Parathyroid adenoma (tissue), 2 donors: ENCODE results near the gene SOX15.

ENCODE experiments used
- H2AFZ ChIP-seq: fragments of 300-600 bp; sonication (generic); one replicate; pipeline ENCODE4 v1.7.0; 2017; ENCODE audit warnings: antibody characterized with exemption, mild to moderate bottlenecking
- H3K27ac ChIP-seq: fragments of 300-600 bp; sonication (generic); one replicate; pipeline ENCODE4 v1.7.0; 2017
- H3K27me3 ChIP-seq: fragments of 300-600 bp; sonication (generic); one replicate; pipeline ENCODE4 v1.7.0; 2017; ENCODE audit warnings: low read length; ENCODE audit not compliant: control insufficient read depth, insufficient read depth
- H3K36me3 ChIP-seq: fragments of 300-600 bp; sonication (generic); one replicate; pipeline ENCODE4 v1.7.0; 2017; ENCODE audit warnings: low read length; ENCODE audit not compliant: control insufficient read depth, insufficient read depth
- H3K4me1 ChIP-seq: fragments of 300-600 bp; sonication (generic); one replicate; pipeline ENCODE4 v1.7.0; 2017; ENCODE audit warnings: control low read depth
- H3K4me2 ChIP-seq: fragments of 300-600 bp; sonication (generic); one replicate; pipeline ENCODE4 v1.7.0; 2017; ENCODE audit warnings: low read length
- H3K4me3 ChIP-seq: fragments of 300-600 bp; sonication (generic); one replicate; pipeline ENCODE4 v1.7.0; 2017; ENCODE audit warnings: low read depth, low read length
- H3K79me2 ChIP-seq: fragments of 300-600 bp; sonication (generic); one replicate; pipeline ENCODE4 v1.7.0; 2017; ENCODE audit warnings: control low read depth
- H3K9ac ChIP-seq: fragments of 300-600 bp; sonication (generic); one replicate; pipeline ENCODE4 v1.7.0; 2017; ENCODE audit warnings: mild to moderate bottlenecking
- H3K9me3 ChIP-seq: fragments of 300-600 bp; sonication (generic); one replicate; pipeline ENCODE4 v1.7.0; 2017; ENCODE audit warnings: low read length; ENCODE audit not compliant: control insufficient read depth
- CTCF ChIP-seq: fragments of 300-600 bp; sonication (generic); IDR thresholded peaks from one replicate; pipeline ENCODE4 v1.7.0; 2017; ENCODE audit warnings: antibody characterized with exemption, mild to moderate bottlenecking
- donor health status: primary hyperparathyroidism.

Gene SOX15

GRCh38 chr17:7570351-7570750 is 19.5 kb downstream of the SOX15 start:
- Histone ChIP-seq H3K9me3 (no peaks in the 10 kb centered on the region), H3K36me3 (no peaks in the 10 kb centered on the region), H3K27ac (no peak overlapping the region), H3K4me1 (peaks cover 7% of the 10 kb centered on the region), H3K79me2 (peaks cover 16% of the 10 kb centered on the region), H3K4me2 (no peak overlapping the region), H2AFZ (no peak overlapping the region), H3K9ac (no peak overlapping the region), H3K4me3 (no peak overlapping the region), H3K27me3 (no peaks in the 10 kb centered on the region)
- TF ChIP-seq CTCF = no peak

GRCh38 chr17:7569571-7569970 is 20.3 kb downstream of the SOX15 start:
- Histone ChIP-seq H3K4me1 (peaks cover 2% of the 10 kb centered on the region), H3K4me2 (no peak overlapping the region), H3K27me3 (no peaks in the 10 kb centered on the region), H3K4me3 (no peak overlapping the region), H3K36me3 (no peaks in the 10 kb centered on the region), H2AFZ (no peak overlapping the region), H3K79me2 (peaks cover 17% of the 10 kb centered on the region), H3K9me3 (no peaks in the 10 kb centered on the region), H3K9ac (no peak overlapping the region), H3K27ac (no peak overlapping the region)
- no peak for TF ChIP-seq CTCF

GRCh38 chr17:7563115-7563869 is 26.6 kb downstream of the SOX15 start:
- Histone ChIP-seq H3K36me3 (no peaks in the 10 kb centered on the region), H2AFZ (no peak overlapping the region), H3K27ac (no peak overlapping the region), H3K4me3 (peak overlapping the region; percentile 87), H3K27me3 (no peaks in the 10 kb centered on the region), H3K4me2 (peak overlapping the region; percentile 99), H3K9me3 (no peaks in the 10 kb centered on the region), H3K79me2 (peaks cover 26% of the 10 kb centered on the region), H3K4me1 (peaks cover 24% of the 10 kb centered on the region), H3K9ac (no peak overlapping the region)
- TF ChIP-seq CTCF = no peak

- H3K9ac ChIP-seq = peak overlapping the region; percentile 85
- H3K36me3 ChIP-seq = no peaks in the 10 kb centered on the region
- H3K79me2 ChIP-seq = peaks cover 23% of the 10 kb centered on the region
- peak overlapping the region; percentile 93 for H2AFZ ChIP-seq
- peak overlapping the region; percentile 87 for H3K4me3 ChIP-seq
- H3K4me2 ChIP-seq = peak overlapping the region; percentile 99
- peak overlapping the region; percentile 96 for H3K27ac ChIP-seq
- no peaks in the 10 kb centered on the region for H3K9me3 ChIP-seq
- H3K4me1 ChIP-seq = peaks cover 31% of the 10 kb centered on the region
- H3K27me3 ChIP-seq = no peaks in the 10 kb centered on the region
- TF ChIP-seq CTCF = no peak
Observed at GRCh38 chr17:7562208-7562605, 27.7 kb downstream of the SOX15 start.
